Activated T-cell treated with anti-CD3 and anti-CD28 coated beads, Interleukin-2, amount 50 U/mL, for 72 hours (primary cell): Measurements from ENCODE around the gene HCN3. TPM values are rescaled to one million over a fixed set of nuclear protein-coding genes. Genes with fewer than 3 reads are reported as not detected.
"Not testable (repeated sequence)": the region's sequence is repeated elsewhere in the genome, so short reads cannot be mapped to it uniquely, and the experiment has no call there.

Experiments
- ATAC-seq, 2 donors: fragments of 150-1000 bp; cut with Tn5 transposase; replicated peaks in 1 of 2; 2 replicates each; pipeline ENCODE4 v1.10.0; 2021; ENCODE audit warnings: moderate library complexity in 2 of 2, mild to moderate bottlenecking in 1 of 2
- DNase-seq, 2 donors: peaks; one replicate each; pipeline ENCODE4 v3.0.0; 2021 to 2022; ENCODE audit warnings: mixed read lengths in 1 of 2
- H3K27ac Mint-ChIP-seq: one replicate; pipeline ENCODE4 v1.8.0; 2022; ENCODE audit warnings: mild to moderate bottlenecking, moderate library complexity, mixed read lengths
- H3K27me3 Mint-ChIP-seq: one replicate; pipeline ENCODE4 v1.8.0; 2022; ENCODE audit warnings: low read depth, mixed read lengths
- H3K36me3 Mint-ChIP-seq, 2 donors: one replicate each; pipeline ENCODE4 v1.8.0; 2022; ENCODE audit warnings: mixed read lengths in 2 of 2, mild to moderate bottlenecking in 1 of 2; ENCODE audit not compliant: insufficient read depth in 2 of 2
- H3K4me1 Mint-ChIP-seq: one replicate; pipeline ENCODE4 v1.8.0; 2022; ENCODE audit warnings: low read depth, mixed read lengths
- H3K4me3 Mint-ChIP-seq, 2 donors: one replicate each; pipeline ENCODE4 v1.8.0; 2022; ENCODE audit warnings: mild to moderate bottlenecking in 2 of 2, mixed read lengths in 2 of 2, moderate library complexity in 2 of 2
- H3K9me3 Mint-ChIP-seq, 2 donors: one replicate each; pipeline ENCODE4 v1.8.0; 2022; ENCODE audit warnings: mixed read lengths in 2 of 2
- total RNA-seq, 2 donors: library from RNA; stranded (reverse); gene quantifications; one replicate each; pipeline ENCODE4 v1.2.3, GENCODE V29; 2022

HCN3 gene
- total RNA-seq, result 1 to 10 TPM; 3.6 to 4.1 TPM

DNA sequence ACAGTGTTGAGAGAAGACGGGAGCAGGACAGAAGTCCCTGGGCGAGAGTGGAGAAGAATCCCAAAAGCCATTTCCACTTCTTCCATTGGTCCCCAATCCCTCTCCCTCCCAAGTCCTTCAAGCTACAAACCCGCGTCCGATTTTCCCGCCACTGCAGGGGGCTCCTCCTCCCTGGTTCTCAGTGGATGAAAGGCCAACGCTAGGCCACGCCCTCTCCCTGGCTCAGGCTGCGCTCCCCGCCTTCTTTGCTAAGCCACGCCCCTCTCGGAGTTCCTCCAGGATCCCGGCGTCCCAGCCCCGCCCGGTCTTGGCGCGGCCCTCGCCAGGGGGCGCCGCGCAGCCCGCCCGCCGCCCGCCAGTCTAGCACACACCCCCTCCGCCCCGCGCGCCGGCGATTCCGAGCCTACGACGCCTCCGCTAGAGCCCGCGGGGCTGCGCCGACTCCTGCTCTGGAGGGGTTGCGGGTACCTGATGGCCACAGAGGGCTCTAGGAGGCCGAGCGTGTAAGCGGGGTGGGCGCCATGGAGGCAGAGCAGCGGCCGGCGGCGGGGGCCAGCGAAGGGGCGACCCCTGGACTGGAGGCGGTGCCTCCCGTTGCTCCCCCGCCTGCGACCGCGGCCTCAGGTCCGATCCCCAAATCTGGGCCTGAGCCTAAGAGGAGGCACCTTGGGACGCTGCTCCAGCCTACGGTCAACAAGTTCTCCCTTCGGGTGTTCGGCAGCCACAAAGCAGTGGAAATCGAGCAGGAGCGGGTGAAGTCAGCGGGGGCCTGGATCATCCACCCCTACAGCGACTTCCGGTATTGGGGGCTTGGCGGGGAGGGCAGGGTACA lies at the start of gene HCN3:
HCN3 (plus strand) TSS at position 394 of the 832 bp plus-strand sequence; CDS start at position 522, 128 bp downstream.
- peak; percentile 59 to 62 for ATAC-seq

DNA sequence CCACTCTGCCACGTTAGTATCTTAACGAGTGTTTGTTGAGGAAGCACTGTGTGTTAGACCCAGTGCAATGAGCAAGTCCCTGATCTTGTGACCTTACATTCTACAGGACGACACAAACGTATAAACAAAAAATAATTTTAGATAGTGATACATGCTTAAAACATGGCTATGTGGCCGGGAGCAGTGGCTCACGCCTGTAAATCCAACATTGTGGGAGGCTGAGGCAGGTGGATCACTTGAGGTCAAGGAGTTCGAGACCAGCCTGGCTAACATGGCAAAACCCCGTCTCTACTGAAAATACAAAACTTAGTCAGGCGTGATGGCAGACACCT lies 49.2 kb upstream of the HCN3 start:
- no peak for DNase-seq
- H3K9me3 Mint-ChIP-seq, result peaks cover 0 to 2% of the 10 kb centered on the region in 2 donors
- H3K27ac Mint-ChIP-seq, result peak overlapping the region; percentile 40
- peaks cover 39% of the 10 kb centered on the region for H3K4me1 Mint-ChIP-seq
- ATAC-seq, result no peak
- H3K27me3 Mint-ChIP-seq, result no peaks in the 10 kb centered on the region
- H3K4me3 Mint-ChIP-seq, result peak overlapping the region; percentile 81 to 95
- no peaks in the 10 kb centered on the region for H3K36me3 Mint-ChIP-seq

More for the DNA sequence above, at the start of gene HCN3:
- Mint-ChIP-seq H3K4me1 (peaks cover 41% of the 10 kb centered on the region), H3K27ac (peak within 1 kb of the TSS; percentile 39), H3K4me3 (peak within 1 kb of the TSS; percentile 69 to 83), H3K27me3 (no peaks in the 10 kb centered on the region), H3K9me3 (no peaks in the 10 kb centered on the region), H3K36me3 (peaks cover 5 to 7% of the 10 kb centered on the region in 2 donors)
- peak; percentile 94 to 95 for DNase-seq

DNA sequence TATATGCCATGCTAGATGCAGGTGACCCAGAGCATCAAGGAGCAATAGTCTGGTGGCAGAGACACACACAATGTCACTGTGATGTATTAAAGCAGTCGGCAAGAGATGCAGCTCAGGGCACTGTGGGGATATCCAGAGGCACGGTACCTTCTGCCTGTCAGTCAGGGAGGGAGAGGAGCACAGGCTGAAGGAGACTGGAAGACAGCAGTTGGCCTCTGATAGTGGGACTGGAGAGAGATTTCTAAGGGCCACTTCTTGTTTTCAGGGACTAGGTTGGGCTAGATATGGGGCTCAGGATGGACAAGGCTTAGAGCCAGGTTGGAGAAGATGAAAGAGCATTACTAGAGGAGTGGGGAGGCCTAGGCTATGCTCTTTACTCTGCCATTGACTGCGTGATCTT lies 46.0 kb upstream of the HCN3 start:
- not testable (repeated sequence) for H3K36me3 Mint-ChIP-seq, ATAC-seq, DNase-seq, H3K9me3 Mint-ChIP-seq, H3K4me3 Mint-ChIP-seq, H3K27me3 Mint-ChIP-seq, H3K27ac Mint-ChIP-seq
- peaks cover 25% of the 10 kb centered on the region for H3K4me1 Mint-ChIP-seq

DNA sequence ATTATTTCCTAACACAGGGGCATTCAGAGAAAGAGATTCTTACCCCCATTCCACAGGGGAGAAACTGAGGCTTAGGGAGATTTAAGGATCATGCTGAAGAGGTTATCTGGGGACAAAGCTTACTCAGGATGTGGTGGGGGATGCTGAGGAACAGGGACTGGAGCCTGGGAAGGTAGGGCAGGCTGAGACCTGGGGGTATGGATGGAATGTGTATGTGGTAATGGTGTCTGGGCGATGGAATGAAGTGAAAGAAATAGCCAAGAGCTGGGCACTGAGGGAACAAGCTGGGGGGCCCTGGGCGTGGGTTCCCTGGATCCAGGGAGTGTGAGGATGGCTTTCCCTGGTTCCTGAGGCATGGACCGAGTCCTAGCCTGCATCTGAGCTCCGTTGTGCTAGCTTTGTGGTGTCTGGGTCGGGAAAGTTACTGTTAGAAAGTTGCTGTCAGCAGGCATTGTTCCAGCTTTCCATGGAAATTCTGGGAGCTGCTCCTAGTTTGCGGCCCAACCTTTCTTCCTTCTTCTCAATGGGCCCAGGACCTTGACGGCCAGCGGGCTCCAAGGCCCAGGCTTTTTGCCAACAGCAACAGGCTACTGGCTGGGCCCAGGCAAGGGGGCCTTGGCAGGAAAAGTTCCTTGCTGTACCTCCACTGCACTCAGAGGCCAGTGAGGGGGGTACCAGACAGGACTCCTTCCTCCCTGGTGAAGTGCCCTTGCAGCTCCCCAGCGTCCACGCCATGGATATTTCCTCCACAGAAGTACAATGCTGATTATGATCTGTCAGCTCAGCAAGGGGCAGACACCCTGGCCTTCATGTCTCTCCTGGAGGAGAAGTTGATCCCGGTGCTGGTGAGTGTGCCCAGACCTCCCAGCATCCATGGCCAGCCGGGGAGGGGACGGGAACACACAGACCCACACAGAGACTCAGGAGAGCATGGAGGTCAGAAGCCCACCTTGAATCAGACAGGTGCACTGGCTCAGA lies 45.0 kb upstream of the HCN3 start:
- peaks cover 17% of the 10 kb centered on the region for H3K4me1 Mint-ChIP-seq
- not testable (repeated sequence) for H3K36me3 Mint-ChIP-seq, H3K27me3 Mint-ChIP-seq, DNase-seq, H3K9me3 Mint-ChIP-seq, ATAC-seq, H3K4me3 Mint-ChIP-seq, H3K27ac Mint-ChIP-seq

DNA sequence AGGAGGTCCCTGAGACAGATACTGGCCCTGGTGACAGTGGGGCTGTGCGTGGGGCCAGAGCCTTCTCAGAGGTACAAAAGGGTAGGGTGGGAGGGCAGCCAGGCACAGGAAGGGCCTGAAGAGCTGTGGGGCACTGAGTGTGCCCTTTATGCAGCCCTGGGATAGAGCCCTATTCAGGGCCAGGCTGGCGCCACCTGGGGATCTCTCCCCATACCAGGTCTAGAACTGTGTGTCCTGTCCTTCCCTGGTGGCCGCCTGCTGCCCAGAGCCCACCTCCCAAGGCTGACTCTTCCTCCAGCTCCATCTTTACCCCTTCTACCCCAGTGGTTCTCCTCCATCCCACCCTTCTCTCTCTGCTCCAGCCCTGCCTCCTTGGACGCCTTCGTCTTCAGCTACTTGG lies 43.8 kb upstream of the HCN3 start:
- H3K27ac Mint-ChIP-seq, H3K27me3 Mint-ChIP-seq, H3K36me3 Mint-ChIP-seq, H3K4me1 Mint-ChIP-seq, H3K9me3 Mint-ChIP-seq, H3K4me3 Mint-ChIP-seq, DNase-seq: not testable (repeated sequence)
- ATAC-seq, result peak; percentile 14

DNA sequence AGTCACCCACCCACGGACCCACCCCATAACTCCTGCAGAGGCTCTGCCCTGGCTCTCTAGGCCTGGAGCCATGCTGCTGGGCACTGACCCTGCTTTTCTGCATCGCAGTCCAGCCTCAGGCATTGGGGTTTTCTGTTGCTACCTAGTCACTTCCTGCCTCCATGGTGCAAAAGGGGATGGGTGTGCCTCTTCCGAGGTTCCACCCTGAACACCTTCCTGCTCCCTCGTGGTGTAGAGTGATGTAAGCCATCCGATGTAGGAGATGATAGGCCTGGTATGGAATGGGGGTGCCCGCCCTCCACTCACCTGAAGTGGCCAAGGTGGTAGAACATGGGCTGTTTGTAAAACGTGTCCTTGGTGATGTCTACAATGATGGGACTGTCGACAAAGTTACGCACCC lies 41.9 kb upstream of the HCN3 start:
- H3K27me3 Mint-ChIP-seq, ATAC-seq, DNase-seq, H3K4me3 Mint-ChIP-seq, H3K9me3 Mint-ChIP-seq, H3K4me1 Mint-ChIP-seq, H3K36me3 Mint-ChIP-seq: not testable (repeated sequence)
- peak overlapping the region; percentile 59 for H3K27ac Mint-ChIP-seq

DNA sequence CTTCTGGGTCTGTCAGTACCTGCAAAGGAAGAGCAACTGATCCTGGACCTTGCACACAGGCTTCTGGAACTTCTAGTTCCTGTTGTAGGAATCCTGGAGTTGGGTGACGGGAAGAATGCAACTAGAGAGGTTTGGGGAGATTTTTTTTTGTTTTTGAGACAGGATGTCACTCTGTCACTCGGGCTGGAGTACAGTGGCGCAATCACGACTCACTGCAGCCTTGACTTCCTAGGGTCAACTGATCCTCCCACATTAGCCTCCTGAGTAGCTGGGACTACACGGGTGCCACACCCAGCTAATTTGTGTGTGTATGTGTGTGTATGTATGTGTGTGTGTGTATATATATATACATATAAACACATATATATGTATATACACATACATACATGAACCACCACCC lies 40.8 kb upstream of the HCN3 start:
- no peaks in the 10 kb centered on the region for H3K27me3 Mint-ChIP-seq
- no peaks in the 10 kb centered on the region for H3K9me3 Mint-ChIP-seq
- H3K4me1 Mint-ChIP-seq, result peaks cover 14% of the 10 kb centered on the region
- no peak overlapping the region for H3K27ac Mint-ChIP-seq
- ATAC-seq (no peak), DNase-seq (no peak)
- H3K36me3 Mint-ChIP-seq, result peaks cover 3 to 5% of the 10 kb centered on the region in 2 donors
- no peak overlapping the region for H3K4me3 Mint-ChIP-seq

DNA sequence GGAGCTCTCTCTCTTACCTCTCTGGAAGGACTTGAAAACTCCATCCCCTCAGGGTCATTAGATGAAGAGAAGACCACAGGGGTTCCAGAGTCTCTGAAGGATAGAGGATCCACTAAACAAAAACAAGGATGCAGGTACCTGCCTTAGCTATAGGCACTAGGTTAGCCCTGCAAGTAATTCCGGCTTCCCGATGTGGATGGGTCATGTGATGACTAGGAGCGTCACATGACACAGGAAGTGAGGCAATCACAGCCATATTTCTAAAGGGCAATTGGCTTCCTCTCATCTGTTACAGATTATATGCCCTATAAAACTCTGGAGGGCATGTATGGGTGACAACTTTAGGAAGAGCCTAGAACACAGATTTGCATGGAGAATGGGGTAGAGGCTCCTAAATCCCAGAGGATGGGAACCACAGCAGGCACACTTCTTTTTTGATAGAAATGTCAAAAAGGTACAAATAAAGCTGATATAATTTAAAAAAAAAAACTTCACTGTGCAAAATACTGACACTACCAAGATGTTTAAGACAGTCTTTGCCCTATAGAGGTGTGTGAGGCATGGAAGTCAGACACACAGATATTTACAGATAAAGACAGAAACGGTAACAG lies 36.1 kb upstream of the HCN3 start:
- H3K36me3 Mint-ChIP-seq, result peaks cover 2 to 3% of the 10 kb centered on the region in 2 donors
- peak; percentile 66 to 70 for DNase-seq
- no peaks in the 10 kb centered on the region for H3K9me3 Mint-ChIP-seq
- peaks cover 53% of the 10 kb centered on the region for H3K4me1 Mint-ChIP-seq
- no peaks in the 10 kb centered on the region for H3K27me3 Mint-ChIP-seq
- ATAC-seq, result peak; percentile 47 to 52
- H3K4me3 Mint-ChIP-seq, result peak overlapping the region; percentile 79 to 88
- peak overlapping the region; percentile 83 for H3K27ac Mint-ChIP-seq

DNA sequence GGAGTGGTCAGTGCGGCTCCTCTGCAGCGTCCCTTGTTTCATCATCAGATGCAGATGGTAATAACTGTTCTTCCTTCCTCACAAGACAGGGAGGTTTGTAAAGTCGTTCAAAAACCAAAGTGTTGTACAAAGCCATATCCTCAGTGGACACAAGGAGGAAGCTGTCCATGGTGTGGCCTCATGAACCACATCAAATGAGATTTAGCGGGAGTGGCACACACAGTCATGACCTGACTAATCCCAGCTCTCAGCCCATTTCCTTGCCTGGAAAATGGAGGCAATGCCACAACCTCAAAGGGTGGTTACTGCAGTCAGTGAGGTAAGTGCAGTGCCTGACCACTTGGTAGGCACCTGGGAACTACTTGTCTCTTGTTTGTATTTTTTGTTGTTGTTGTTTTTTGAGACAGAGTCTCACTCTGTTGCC lies 35.4 kb upstream of the HCN3 start:
- Mint-ChIP-seq H3K4me1 (peaks cover 53% of the 10 kb centered on the region), H3K27me3 (no peaks in the 10 kb centered on the region), H3K27ac (no peak overlapping the region), H3K36me3 (peaks cover 4 to 5% of the 10 kb centered on the region in 2 donors), H3K4me3 (peak overlapping the region; percentile 79 to 88), H3K9me3 (no peaks in the 10 kb centered on the region)
- DNase-seq (no peak), ATAC-seq (no peak)

DNA sequence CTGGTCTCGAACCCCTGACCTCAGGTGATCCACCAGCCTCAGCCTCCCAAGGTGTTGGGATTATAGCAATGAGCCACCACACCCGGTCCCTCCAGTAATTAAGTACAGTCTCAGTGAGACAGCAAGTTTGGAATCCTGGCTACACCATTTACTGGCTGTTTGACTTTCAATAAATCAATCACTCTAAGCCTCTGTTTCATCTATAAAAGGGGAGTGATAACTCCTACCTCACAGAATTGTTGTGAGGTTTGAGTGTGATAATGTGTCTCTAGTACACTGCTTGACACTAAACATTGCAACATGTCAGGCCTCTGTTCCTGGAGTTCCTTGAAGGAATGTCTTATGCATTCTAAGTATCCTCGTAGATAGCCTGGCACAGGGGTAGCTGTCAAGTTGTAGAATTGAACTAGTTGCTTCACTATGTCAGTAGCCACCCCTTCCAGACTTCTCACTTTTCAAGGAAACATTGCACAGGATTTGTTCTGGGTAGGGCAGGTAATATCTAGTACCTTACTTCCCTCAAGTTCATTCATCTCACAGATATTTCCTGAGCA lies 34.4 kb upstream of the HCN3 start:
- Mint-ChIP-seq H3K4me3 (peak overlapping the region; percentile 79 to 90), H3K36me3 (peaks cover 3 to 5% of the 10 kb centered on the region in 2 donors), H3K27me3 (no peaks in the 10 kb centered on the region), H3K4me1 (peaks cover 53% of the 10 kb centered on the region), H3K27ac (peak overlapping the region; percentile 44), H3K9me3 (no peaks in the 10 kb centered on the region)
- ATAC-seq (no peak), DNase-seq (no peak)

DNA sequence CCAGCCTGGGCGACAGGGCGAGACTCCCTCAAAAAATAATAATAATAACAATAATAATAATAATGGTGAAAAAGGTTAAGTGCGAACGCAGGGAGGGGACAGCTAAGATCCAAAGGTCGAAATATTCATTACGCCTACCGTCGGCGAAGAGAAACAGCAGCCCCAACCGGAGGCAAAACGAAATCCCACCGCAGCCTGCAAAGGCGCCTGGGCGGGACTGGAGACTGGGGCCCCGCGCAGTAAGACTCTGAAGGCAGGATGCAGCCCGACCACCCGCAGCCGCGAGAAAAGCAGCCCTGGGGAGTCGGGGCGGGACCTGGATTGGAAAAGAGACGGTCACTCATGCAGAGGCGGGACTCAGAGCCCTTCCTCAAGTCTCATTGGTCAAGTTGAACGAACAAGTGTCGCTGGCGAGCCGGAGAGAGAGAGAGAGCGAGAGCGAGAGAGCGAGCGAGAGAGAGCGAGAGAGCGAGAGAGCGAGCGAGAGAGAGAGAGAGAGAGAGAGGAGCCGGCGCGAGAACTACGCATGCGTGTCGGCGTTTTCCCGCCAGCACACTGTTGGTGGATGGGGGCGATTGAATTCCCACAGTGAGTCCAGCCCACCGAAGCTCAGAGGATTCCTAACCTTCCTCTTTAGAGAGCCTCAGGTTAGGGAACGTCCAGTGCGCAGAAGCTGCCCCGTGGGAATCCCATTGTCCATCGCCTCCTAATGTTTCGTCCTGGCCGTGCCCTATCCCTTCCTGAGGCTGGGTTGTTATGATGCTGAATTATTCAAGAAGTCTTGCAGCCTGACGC lies 32.7 kb upstream of the HCN3 start:
- Mint-ChIP-seq H3K27ac (peak overlapping the region; percentile 93), H3K4me3 (peak overlapping the region; percentile 77 to 79), H3K4me1 (peaks cover 53% of the 10 kb centered on the region), H3K27me3 (no peaks in the 10 kb centered on the region), H3K36me3 (peaks cover 3 to 5% of the 10 kb centered on the region in 2 donors), H3K9me3 (no peaks in the 10 kb centered on the region)
- ATAC-seq (peak; percentile 95 to 97), DNase-seq (peak; percentile 96 to 97)

DNA sequence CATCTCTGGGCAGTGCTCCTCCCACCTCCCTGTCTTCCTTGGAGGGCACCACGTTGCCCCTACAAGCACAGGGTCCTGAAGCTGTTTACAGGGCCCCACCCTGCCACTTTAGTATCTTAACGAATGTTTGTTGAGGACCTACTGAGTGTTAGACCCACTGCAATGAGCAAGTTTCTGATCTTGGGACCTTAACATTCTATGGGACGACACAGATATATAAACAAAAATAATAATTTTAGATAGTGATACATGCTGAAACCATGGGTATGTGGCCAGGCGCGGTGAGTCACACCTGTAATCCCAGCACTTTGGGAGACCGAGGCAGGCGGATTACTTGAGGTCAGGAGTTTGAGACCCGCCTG lies 32.1 kb upstream of the HCN3 start:
- Mint-ChIP-seq H3K36me3 (peaks cover 3 to 5% of the 10 kb centered on the region in 2 donors), H3K27me3 (no peaks in the 10 kb centered on the region), H3K4me3 (peak overlapping the region; percentile 77 to 79), H3K27ac (peak overlapping the region; percentile 10), H3K9me3 (no peaks in the 10 kb centered on the region), H3K4me1 (peaks cover 52% of the 10 kb centered on the region)
- no peak for ATAC-seq
- no peak for DNase-seq
